Panc1 (cell line): Measurements from ENCODE around the gene CBY2. TPM values are rescaled to one million over a fixed set of nuclear protein-coding genes. Genes with fewer than 3 reads are reported as not detected.

Experiments
- ATAC-seq: fragments of 200-7000 bp; cut with Tn5 transposase; 2 replicates; pipeline ENCODE4 v1.9.1; 2020; ENCODE audit warnings: mild to moderate bottlenecking, moderate library complexity
- BruUV-seq: library from RNA; stranded (reverse); fragments of 400-500 nt; replicated peaks from 2 replicates; lab custom pipeline; 2021; lab: Mats Ljungman, UMichigan
- CTCF ChIA-PET: fragments of 300-600 bp; sonication (Branson Sonifier 250); formaldehyde crosslinking; loops from one replicate; lab custom pipeline; 2022; ENCODE audit warnings: antibody characterized with exemption; lab: Charles Lee
- POLR2A ChIA-PET: fragments of 300-600 bp; sonication (Branson Sonifier 250); formaldehyde crosslinking; loops from one replicate; lab custom pipeline; 2022; ENCODE audit warnings: antibody characterized with exemption; lab: Charles Lee
- DNase-seq: peaks from one replicate; pipeline ENCODE4 v3.0.0-alpha.2; 2010; ENCODE audit warnings: low read depth, low spot score
- H3K27ac ChIP-seq: 2 replicates; pipeline ENCODE4 v1.5.1; 2011; ENCODE audit warnings: mild to moderate bottlenecking, low read length, inconsistent platforms
- H3K27me3 ChIP-seq: fragments of 200-500 bp; sonication (Bioruptor generic); 2 replicates; pipeline ENCODE4 v1.6.0; 2014; ENCODE audit warnings: low read length, inconsistent platforms; ENCODE audit not compliant: control insufficient read depth, insufficient read depth
- H3K36me3 ChIP-seq: fragments of 200-500 bp; sonication (Bioruptor generic); 2 replicates; pipeline ENCODE4 v1.5.1; 2014; ENCODE audit warnings: inconsistent platforms, mild to moderate bottlenecking, low read length, moderate library complexity; ENCODE audit not compliant: control insufficient read depth, insufficient read depth
- H3K4me1 ChIP-seq: 2 replicates; pipeline ENCODE4 v1.5.1; 2011; ENCODE audit warnings: inconsistent platforms, mild to moderate bottlenecking, low read length, moderate library complexity; ENCODE audit not compliant: control insufficient read depth, insufficient read depth
- H3K4me3 ChIP-seq, 2 experiments: 2 replicates each; pipeline ENCODE4 v1.5.1; 2011 to 2012; ENCODE audit warnings: low read depth in 2 of 2, low read length in 2 of 2, mild to moderate bottlenecking in 2 of 2, inconsistent platforms in 1 of 2, moderate library complexity in 1 of 2
- H3K9me3 ChIP-seq: fragments of 200-500 bp; sonication (Bioruptor generic); 2 replicates; pipeline ENCODE4 v1.5.1; 2014; ENCODE audit warnings: low read depth, mild to moderate bottlenecking, inconsistent platforms, low read length, moderate library complexity; ENCODE audit not compliant: control insufficient read depth, insufficient read depth
- POLR2AphosphoS5 ChIP-seq: IDR thresholded peaks from 2 replicates; pipeline ENCODE4 v1.6.1; 2012; ENCODE audit warnings: mild to moderate bottlenecking, low read depth, low read length, moderate library complexity
- SIN3A ChIP-seq: IDR thresholded peaks from 2 replicates; pipeline ENCODE4 v1.6.1; 2012; ENCODE audit warnings: low read depth, mild to moderate bottlenecking, low read length, moderate library complexity, borderline replicate concordance; ENCODE audit not compliant: insufficient read depth
- TCF7L2 ChIP-seq: IDR thresholded peaks from 2 replicates; pipeline ENCODE4 v1.6.1; 2011; ENCODE audit warnings: mild to moderate bottlenecking, low read depth, low read length, inconsistent platforms
- in situ Hi-C: cut with HindIII; loops from 2 replicates; pipeline ENCODE4 v1.10.0; 2016; ENCODE audit warnings: low sequenced_read_pairs, low pct_unique_long_range_greater_than_20kb
- intact Hi-C: fragments of 100-400 bp; cut with micrococcal nuclease; formaldehyde crosslinking; loops from one replicate; pipeline ENCODE4 v1.10.0; 2022; ENCODE audit not compliant: unreplicated experiment
- total RNA-seq: library from RNA; stranded (reverse); gene quantifications from one replicate; pipeline ENCODE4 v1.2.1, GENCODE V29; 2021; ENCODE audit not compliant: unreplicated experiment
- TF ChIP-seq, protein P1 (sequence below), 2 experiments: IDR thresholded peaks; 2 replicates each; pipeline ENCODE4 v1.6.1; 2011 to 2012; ENCODE audit warnings: low read depth in 2 of 2, control low read depth in 1 of 2, low read length in 1 of 2, mild to moderate bottlenecking in 1 of 2, moderate library complexity in 1 of 2; ENCODE audit not compliant: insufficient read depth in 1 of 2

The CBY2 gene
- total RNA-seq, 1 experiment from 2014 or later, result not detected

DNA sequence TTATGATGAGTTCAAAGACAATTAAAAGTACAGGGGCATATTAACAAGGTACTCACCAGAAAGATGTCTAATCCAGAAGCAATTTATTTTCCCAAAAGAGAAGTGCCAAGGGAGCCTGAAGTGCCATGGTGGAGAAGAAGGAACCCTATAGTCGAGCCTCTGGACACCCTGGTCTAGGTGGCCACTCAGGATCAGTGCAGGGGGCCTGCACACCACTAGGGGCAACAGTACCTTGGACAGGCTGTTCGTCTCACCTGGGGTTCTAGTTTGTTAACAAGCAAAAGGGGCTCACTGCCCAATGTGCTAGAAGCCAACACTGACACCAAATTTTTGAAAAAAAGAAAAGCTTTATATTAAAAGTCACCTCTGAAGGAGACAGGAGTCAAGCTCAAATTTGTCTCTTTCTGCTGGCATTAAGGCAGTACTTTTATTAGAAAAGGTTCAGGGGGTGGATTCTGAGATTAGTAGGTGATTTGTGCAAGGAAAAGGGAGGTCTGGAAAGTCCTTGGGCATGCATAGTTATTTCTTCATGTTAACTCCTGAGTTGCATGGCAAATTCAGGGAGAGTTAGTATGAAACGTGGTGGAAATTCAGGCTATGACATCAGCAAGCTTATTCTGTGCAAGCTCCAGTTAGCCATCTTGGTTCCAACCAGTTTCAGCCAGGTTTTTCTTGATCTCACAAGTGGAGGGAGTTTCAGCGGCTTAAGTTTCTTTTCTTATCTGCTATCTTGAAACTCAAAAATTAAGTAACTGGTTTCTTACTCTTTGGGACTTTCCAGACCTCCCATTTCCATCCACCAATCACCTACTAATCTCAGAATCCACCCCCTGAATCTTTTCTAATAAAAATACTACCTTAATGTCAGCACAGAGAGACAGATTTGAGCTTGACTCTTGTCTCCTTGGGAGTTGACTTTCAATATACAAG lies 884 bp upstream of the CBY2 start:
- POLR2A ChIA-PET, result no interaction called here

GRCh38 chr13:45702869-45703391 lies 810 bp downstream of the CBY2 start:
- intact Hi-C loops, result no loop called here

More for the DNA sequence above, 884 bp upstream of the CBY2 start:
- DNase-seq, result no peak
- Histone ChIP-seq H3K27ac (no peak overlapping the region), H3K27me3 (no peaks in the 10 kb centered on the region; the same call in 1 of the 2 replicates), H3K4me1 (no peaks in the 10 kb centered on the region), H3K36me3 (no peaks in the 10 kb centered on the region; the same call in 1 of the 2 replicates), H3K4me3 (no peak overlapping the region), H3K9me3 (no peaks in the 10 kb centered on the region)
- intact Hi-C loops (no loop called here), in situ Hi-C loops (no loop called here)
- no peak for ATAC-seq
- TF ChIP-seq POLR2AphosphoS5, result no peak
- TF ChIP-seq, protein P1, sequence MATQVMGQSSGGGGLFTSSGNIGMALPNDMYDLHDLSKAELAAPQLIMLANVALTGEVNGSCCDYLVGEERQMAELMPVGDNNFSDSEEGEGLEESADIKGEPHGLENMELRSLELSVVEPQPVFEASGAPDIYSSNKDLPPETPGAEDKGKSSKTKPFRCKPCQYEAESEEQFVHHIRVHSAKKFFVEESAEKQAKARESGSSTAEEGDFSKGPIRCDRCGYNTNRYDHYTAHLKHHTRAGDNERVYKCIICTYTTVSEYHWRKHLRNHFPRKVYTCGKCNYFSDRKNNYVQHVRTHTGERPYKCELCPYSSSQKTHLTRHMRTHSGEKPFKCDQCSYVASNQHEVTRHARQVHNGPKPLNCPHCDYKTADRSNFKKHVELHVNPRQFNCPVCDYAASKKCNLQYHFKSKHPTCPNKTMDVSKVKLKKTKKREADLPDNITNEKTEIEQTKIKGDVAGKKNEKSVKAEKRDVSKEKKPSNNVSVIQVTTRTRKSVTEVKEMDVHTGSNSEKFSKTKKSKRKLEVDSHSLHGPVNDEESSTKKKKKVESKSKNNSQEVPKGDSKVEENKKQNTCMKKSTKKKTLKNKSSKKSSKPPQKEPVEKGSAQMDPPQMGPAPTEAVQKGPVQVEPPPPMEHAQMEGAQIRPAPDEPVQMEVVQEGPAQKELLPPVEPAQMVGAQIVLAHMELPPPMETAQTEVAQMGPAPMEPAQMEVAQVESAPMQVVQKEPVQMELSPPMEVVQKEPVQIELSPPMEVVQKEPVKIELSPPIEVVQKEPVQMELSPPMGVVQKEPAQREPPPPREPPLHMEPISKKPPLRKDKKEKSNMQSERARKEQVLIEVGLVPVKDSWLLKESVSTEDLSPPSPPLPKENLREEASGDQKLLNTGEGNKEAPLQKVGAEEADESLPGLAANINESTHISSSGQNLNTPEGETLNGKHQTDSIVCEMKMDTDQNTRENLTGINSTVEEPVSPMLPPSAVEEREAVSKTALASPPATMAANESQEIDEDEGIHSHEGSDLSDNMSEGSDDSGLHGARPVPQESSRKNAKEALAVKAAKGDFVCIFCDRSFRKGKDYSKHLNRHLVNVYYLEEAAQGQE (IDR thresholded peaks at IDR 0.05; ENCODE audit: insufficient read depth in 1 of 2, low read depth in 2 of 2, low read length in 1 of 2), result no peak
- no TSS peak for BruUV-seq
- CTCF ChIA-PET, result no interaction called here

More at GRCh38 chr13:45702869-45703391, 810 bp downstream of the CBY2 start:
- Histone ChIP-seq H3K9me3 (no peaks in the 10 kb centered on the region), H3K36me3 (no peaks in the 10 kb centered on the region; the same call in 1 of the 2 replicates), H3K4me3 (no peak overlapping the region), H3K27ac (no peak overlapping the region), H3K4me1 (no peaks in the 10 kb centered on the region), H3K27me3 (no peaks in the 10 kb centered on the region; the same call in 1 of the 2 replicates)
- DNase-seq (no peak), ATAC-seq (no peak)
- BruUV-seq, result no TSS peak
- in situ Hi-C loops, result no loop called here
- ChIA-PET POLR2A (no interaction called here), CTCF (no interaction called here)
- TF ChIP-seq SIN3A (no peak), TCF7L2 (no peak)
- TF ChIP-seq, protein P1 (IDR thresholded peaks at IDR 0.05; ENCODE audit: insufficient read depth in 1 of 2, low read depth in 2 of 2, low read length in 1 of 2), result no peak
